HCT116 (cell line): ENCODE data around the gene DNAAF8. TPM values are rescaled to one million over a fixed set of nuclear protein-coding genes. Genes with fewer than 3 reads are reported as not detected.

Source experiments
- ATAC-seq: fragments of 200-7000 bp; cut with Tn5 transposase; 2 replicates; pipeline ENCODE4 v1.9.1; 2020; ENCODE audit warnings: mild to moderate bottlenecking, moderate library complexity
- BruUV-seq: library from RNA; stranded (reverse); fragments of 400-500 nt; replicated peaks from 2 replicates; lab custom pipeline; 2021; lab: Mats Ljungman, UMichigan
- CTCF ChIA-PET: fragments of 300-600 bp; sonication (Branson Sonifier 250); formaldehyde crosslinking; loops from one replicate; lab custom pipeline; 2021; ENCODE audit warnings: antibody characterized with exemption; lab: Charles Lee
- POLR2A ChIA-PET: fragments of 300-600, 350-600 bp; sonication (Branson Sonifier 250); formaldehyde crosslinking; loops from one replicate; lab custom pipeline; 2021; ENCODE audit warnings: antibody characterized with exemption; lab: Charles Lee
- RAD21 ChIA-PET, 2 experiments: fragments of 300-600 bp; sonication (Branson Sonifier 250); formaldehyde crosslinking; loops; one replicate each; lab custom pipeline; 2023; ENCODE audit warnings: low total read pairs in 2 of 2; ENCODE audit not compliant: uncharacterized antibody in 2 of 2, unreplicated experiment in 2 of 2, low non-redundant PET in 1 of 2; lab: Charles Lee
- DNase-seq: peaks from one replicate; pipeline ENCODE4 v3.0.0-alpha.2; 2010; ENCODE audit warnings: low read depth, low spot score
- H2AFZ ChIP-seq: fragments of 200-600 bp; shearing (Covaris generic), sonication (generic); 2 replicates; pipeline ENCODE4 v1.6.1; 2017; ENCODE audit warnings: low read depth, mixed run types, mixed read lengths, antibody characterized with exemption, low read length; ENCODE audit not compliant: poor library complexity, severe bottlenecking
- H3K27ac ChIP-seq: 2 replicates; pipeline ENCODE4 v1.5.1; 2012; ENCODE audit warnings: low read depth, low read length
- H3K27me3 ChIP-seq: fragments of 200-600 bp; sonication (generic); 2 replicates; pipeline ENCODE4 v1.6.1; 2016; ENCODE audit warnings: mixed run types, low read length, mixed read lengths; ENCODE audit not compliant: insufficient read depth
- H3K36me3 ChIP-seq, 2 experiments: fragments of 200-500 bp in 1 of 2; fragments of 200-600 bp in 1 of 2; sonication (Bioruptor generic) in 1 of 2; sonication (generic) in 1 of 2; 2 replicates each; pipeline versions ENCODE4 v1.5.1 to v1.6.1; 2014 to 2016; ENCODE audit warnings: low read length in 2 of 2, inconsistent platforms in 1 of 2, mixed read lengths in 1 of 2, mixed run types in 1 of 2; ENCODE audit not compliant: insufficient read depth in 2 of 2, control insufficient read depth in 1 of 2
- H3K4me1 ChIP-seq, 2 experiments: fragments of 200-600 bp in 1 of 2; sonication (generic) in 1 of 2; 2 replicates each; pipeline versions ENCODE4 v1.5.1 to v1.6.1; 2012 to 2017; ENCODE audit warnings: low read length in 2 of 2, inconsistent platforms in 1 of 2, mild to moderate bottlenecking in 1 of 2, mixed read lengths in 1 of 2, mixed run types in 1 of 2, moderate library complexity in 1 of 2; ENCODE audit not compliant: insufficient read depth in 2 of 2, control insufficient read depth in 1 of 2
- H3K4me2 ChIP-seq: fragments of 200-600 bp; sonication (generic); 2 replicates; pipeline ENCODE4 v1.6.1; 2017; ENCODE audit warnings: mixed run types, low read length, mixed read lengths
- H3K4me3 ChIP-seq, 2 experiments: fragments of 200-600 bp in 1 of 2; sonication (generic) in 1 of 2; replicated peaks in 1 of 2; 2 replicates each; pipeline ENCODE4 v1.5.1; 2011 to 2016; ENCODE audit warnings: low read length in 2 of 2, control low read depth in 1 of 2, low read depth in 1 of 2, mild to moderate bottlenecking in 1 of 2, mixed read lengths in 1 of 2, mixed run types in 1 of 2
- H3K79me2 ChIP-seq: fragments of 200-600 bp; sonication (generic); 2 replicates; pipeline ENCODE4 v1.6.1; 2017; ENCODE audit warnings: mild to moderate bottlenecking, mixed run types, low read length, moderate library complexity, mixed read lengths; ENCODE audit not compliant: insufficient read depth
- H3K9ac ChIP-seq: fragments of 200-600 bp; sonication (generic); 2 replicates; pipeline ENCODE4 v1.6.1; 2016; ENCODE audit warnings: low read length, mixed read lengths
- H3K9me2 ChIP-seq: fragments of 200-600 bp; sonication (generic), shearing (Covaris generic); 2 replicates; pipeline ENCODE4 v1.6.1; 2017; ENCODE audit warnings: mixed run types, mild to moderate bottlenecking, moderate library complexity; ENCODE audit not compliant: insufficient read depth
- H3K9me3 ChIP-seq, 2 experiments: fragments of 200-500 bp in 1 of 2; fragments of 200-600 bp in 1 of 2; sonication (Bioruptor generic) in 1 of 2; sonication (generic) in 1 of 2; 2 replicates each; pipeline ENCODE4 v1.6.1; 2014 to 2017; ENCODE audit warnings: low read length in 2 of 2, mixed read lengths in 2 of 2, inconsistent platforms in 1 of 2, low read depth in 1 of 2, mild to moderate bottlenecking in 1 of 2, mixed run types in 1 of 2, moderate library complexity in 1 of 2; ENCODE audit not compliant: control insufficient read depth in 1 of 2, insufficient read depth in 1 of 2
- H4K20me1 ChIP-seq: fragments of 200-600 bp; sonication (generic), shearing (Covaris generic); 2 replicates; pipeline ENCODE4 v1.6.1; 2017; ENCODE audit warnings: mixed run types, mild to moderate bottlenecking, moderate library complexity; ENCODE audit not compliant: insufficient read depth
- CBX3 ChIP-seq: IDR thresholded peaks from 2 replicates; pipeline ENCODE4 v1.6.1; 2012; ENCODE audit warnings: low read depth
- CEBPB ChIP-seq: IDR thresholded peaks from 2 replicates; pipeline ENCODE4 v1.6.1; 2012; ENCODE audit warnings: low read depth
- EGR1 ChIP-seq: IDR thresholded peaks from 2 replicates; pipeline ENCODE4 v1.6.1; 2012; ENCODE audit warnings: low read depth
- EZH2phosphoT487 ChIP-seq: fragments of 200-600 bp; IDR thresholded peaks from 2 replicates; pipeline ENCODE4 v1.6.1; 2018; ENCODE audit warnings: antibody characterized with exemption, borderline replicate concordance
- JUND ChIP-seq: IDR thresholded peaks from 2 replicates; pipeline ENCODE4 v1.6.1; 2012
- POLR2A ChIP-seq: IDR thresholded peaks from 2 replicates; pipeline ENCODE4 v1.7.0; 2011; ENCODE audit warnings: borderline replicate concordance; ENCODE audit not compliant: insufficient read depth, insufficient read length; ENCODE audit errors: extremely low read depth
- POLR2AphosphoS5 ChIP-seq: IDR thresholded peaks from 2 replicates; pipeline ENCODE4 v1.6.1; 2011; ENCODE audit warnings: mild to moderate bottlenecking, low read depth, low read length, moderate library complexity
- RAD21 ChIP-seq: IDR thresholded peaks from 2 replicates; pipeline ENCODE4 v1.6.1; 2012; ENCODE audit warnings: low read depth, mild to moderate bottlenecking
- REST ChIP-seq: IDR thresholded peaks from 2 replicates; pipeline ENCODE4 v1.6.1; 2012; ENCODE audit warnings: low read depth
- SP1 ChIP-seq: IDR thresholded peaks from 2 replicates; pipeline ENCODE4 v1.6.1; 2012; ENCODE audit warnings: low read depth
- TCF7L2 ChIP-seq: IDR thresholded peaks from 2 replicates; pipeline ENCODE4 v1.7.0; 2011; ENCODE audit warnings: borderline replicate concordance, inconsistent platforms; ENCODE audit not compliant: insufficient read depth, insufficient read length; ENCODE audit errors: extremely low read depth
- YY1 ChIP-seq: IDR thresholded peaks from 2 replicates; pipeline ENCODE4 v1.6.1; 2011; ENCODE audit warnings: low read length, low read depth, moderate library complexity, mild to moderate bottlenecking; ENCODE audit not compliant: insufficient replicate concordance; ENCODE audit errors: extremely low read depth
- ZBTB33 ChIP-seq: IDR thresholded peaks from 2 replicates; pipeline ENCODE4 v1.6.1; 2011; ENCODE audit warnings: mild to moderate bottlenecking, low read length, moderate library complexity; ENCODE audit not compliant: insufficient replicate concordance; ENCODE audit errors: extremely low read depth
- intact Hi-C: fragments of 100-400 bp; cut with micrococcal nuclease; formaldehyde crosslinking; loops from 2 replicates; pipeline ENCODE4 v1.10.0; 2022
- total RNA-seq: library from RNA; stranded (reverse); gene quantifications from one replicate; pipeline ENCODE4 v1.2.1, GENCODE V29; 2021; ENCODE audit not compliant: unreplicated experiment

The DNAAF8 gene
- total RNA-seq, 1 experiment from 2014 or later: 1.0 TPM

GRCh38 chr16:4767872-4768548 is 33.7 kb downstream of the DNAAF8 start (continued):
- TF ChIP-seq ZBTB33 (no peak), CEBPB (no peak)

GRCh38 chr16:4768549-4769305 is 34.4 kb downstream of the DNAAF8 start:
- Histone ChIP-seq H3K9ac (peak overlapping the region; percentile 66), H3K4me1 (peaks cover 12 to 23% of the 10 kb centered on the region in 2 experiments), H3K4me3 (peak overlapping the region; percentile 92 to 93), H3K4me2 (peak overlapping the region; percentile 82), H4K20me1 (no peaks in the 10 kb centered on the region), H3K9me2 (no peaks in the 10 kb centered on the region), H3K36me3 (peaks cover 0 to 5% of the 10 kb centered on the region in 2 experiments; a peak in 2 of 4 replicates), H3K79me2 (peaks cover 21% of the 10 kb centered on the region; the same call in 1 of the 2 replicates), H3K9me3 (no peaks in the 10 kb centered on the region), H2AFZ (peak overlapping the region; percentile 38), H3K27ac (peak overlapping the region; percentile 56), H3K27me3 (no peaks in the 10 kb centered on the region)
- intact Hi-C loops: loop anchor here (1.0 to 5.0 kb wide), 2 partner anchors 79 to 179 kb away; partner anchors contain the start of genes GLYR1 and UBN1
- no TSS peak for BruUV-seq
- DNase-seq: peak; percentile 90
- ChIA-PET RAD21 (interaction anchor here in 1 of 2 experiments (0.7 kb wide), 1 partner anchor 34 kb away, joined by 3 read pairs; the partner anchor contains the start of gene ROGDI), CTCF (interaction anchor here (1.3 kb wide), 1 partner anchor 145 kb away, joined by 4 read pairs; the partner anchor contains the start of gene MGRN1), POLR2A (interaction anchor here (0.5 to 1.1 kb wide), 5 partner anchors 22 to 153 kb away, joined by 3 to 8 read pairs (median 3); partner anchors contain the start of genes ANKS3, DNAAF8 and NUDT16L1)
- ATAC-seq: peak; percentile 90
- TF ChIP-seq EGR1 (no peak), CBX3 (0 out of 2 replicates have a peak, but pooled peaks have one; percentile 26), POLR2AphosphoS5 (peak; percentile 98), ZBTB33 (peak; percentile 95), TCF7L2 (no peak), EZH2phosphoT487 (no peak), JUND (no peak), CEBPB (no peak), RAD21 (no peak), SP1 (peak; percentile 63; the same call in 1 of the 2 replicates), POLR2A (peak; percentile 90), YY1 (peak; percentile 58), REST (no peak)
